Natural killer cell (primary cell): ENCODE results near the gene AKAP7. TPM values are rescaled to one million over a fixed set of nuclear protein-coding genes. Genes with fewer than 3 reads are reported as not detected.

Experiments
- ATAC-seq, 3 donors: fragments of 150-1000 bp in 2 of 3; fragments of 200-7000 bp in 1 of 3; cut with Tn5 transposase; 1 replicate in 1 of 3; 2 replicates in 2 of 3; pipeline ENCODE4 v1.10.0; 2021; ENCODE audit warnings: mild to moderate bottlenecking in 2 of 3, moderate library complexity in 2 of 3
- DNase-seq, 2 donors: peaks; one replicate each; pipeline versions ENCODE4 v3.0.0 to v3.0.0-alpha.2; 2013 to 2021; ENCODE audit warnings: mixed read lengths in 1 of 2
- H3K27ac ChIP-seq: one replicate; pipeline ENCODE4 v1.5.1; 2013; ENCODE audit warnings: mild to moderate bottlenecking, low read length
- H3K27me3 ChIP-seq: one replicate; pipeline ENCODE4 v1.6.1; 2013; ENCODE audit warnings: low read length; ENCODE audit not compliant: control insufficient read depth, insufficient read depth
- H3K36me3 ChIP-seq: one replicate; pipeline ENCODE4 v1.6.1; 2013; ENCODE audit warnings: low read length; ENCODE audit not compliant: control insufficient read depth, insufficient read depth
- H3K4me1 ChIP-seq: one replicate; pipeline ENCODE4 v1.6.1; 2013; ENCODE audit warnings: low read length; ENCODE audit not compliant: control insufficient read depth, insufficient read depth
- H3K4me3 ChIP-seq: one replicate; pipeline ENCODE4 v1.5.1; 2013; ENCODE audit warnings: low read length
- H3K9me3 ChIP-seq: one replicate; pipeline ENCODE4 v1.6.1; 2013; ENCODE audit warnings: low read length; ENCODE audit not compliant: control insufficient read depth, insufficient read depth
- H3K27ac Mint-ChIP-seq, 2 donors: one replicate each; pipeline ENCODE4 v1.8.0; 2022; ENCODE audit warnings: mild to moderate bottlenecking in 2 of 2, mixed read lengths in 2 of 2, moderate library complexity in 1 of 2
- H3K27me3 Mint-ChIP-seq, 2 donors: one replicate each; pipeline ENCODE4 v1.8.0; 2022; ENCODE audit warnings: low read depth in 2 of 2, mixed read lengths in 2 of 2
- H3K36me3 Mint-ChIP-seq: one replicate; pipeline ENCODE4 v1.8.0; 2022; ENCODE audit warnings: mixed read lengths
- H3K4me1 Mint-ChIP-seq, 2 donors: one replicate each; pipeline ENCODE4 v1.8.0; 2022; ENCODE audit warnings: mixed read lengths in 2 of 2
- H3K4me3 Mint-ChIP-seq: one replicate; pipeline ENCODE4 v1.8.0; 2022; ENCODE audit warnings: mild to moderate bottlenecking, moderate library complexity, mixed read lengths
- H3K9me3 Mint-ChIP-seq, 2 donors: one replicate each; pipeline ENCODE4 v1.8.0; 2022; ENCODE audit warnings: mixed read lengths in 2 of 2
- WGBS: methylation state at CpG from one replicate; pipeline ENCODE4 v1.1.7; 2013; ENCODE audit warnings: missing lambda C conversion rate; ENCODE audit not compliant: insufficient coverage; 5-methylcytosine and 5-hydroxymethylcytosine counted together
- intact Hi-C: fragments of 100-400 bp; cut with micrococcal nuclease; formaldehyde crosslinking; loops from one replicate; pipeline ENCODE4 v1.14.2; 2022
- total RNA-seq, 4 donors: library from RNA; stranded (reverse); fragments of 120-200 nt in 1 of 4; gene quantifications; one replicate each; pipeline versions ENCODE4 v1.2.3 to v1.2.4, GENCODE V29; 2013 to 2022
- TF ChIP-seq, protein P1 (sequence below): fragments of 200-600 bp; IDR thresholded peaks from one replicate; pipeline ENCODE4 v1.8.0; 2022; ENCODE audit warnings: antibody characterized with exemption

Gene AKAP7
- total RNA-seq, 3 donors from 2014 or later (not counting 1 experiment from before 2014, with no cell fraction given): 13.5 to 21.0 (median 14.7) TPM

DNA sequence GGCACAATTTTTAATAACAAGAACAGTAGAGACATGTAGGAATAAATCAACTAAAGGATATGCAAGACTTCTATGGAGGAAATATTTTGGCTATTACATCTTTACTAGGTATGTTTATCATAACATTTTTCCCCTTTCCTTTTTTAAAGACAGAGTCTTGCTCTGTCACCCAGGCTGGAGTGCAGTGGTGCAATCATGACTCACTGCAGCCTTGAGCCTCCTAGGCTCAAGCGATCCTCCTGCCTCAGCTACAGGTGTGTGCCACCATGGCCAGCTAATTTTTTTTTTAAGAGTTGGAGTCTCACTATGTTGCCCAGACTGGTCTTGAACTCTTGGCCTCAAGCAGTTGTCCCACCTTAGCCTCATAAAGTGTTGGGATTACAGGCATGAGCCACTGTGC is 37.0 kb downstream of the AKAP7 start:
- Histone ChIP-seq H3K27ac (no peak overlapping the region), H3K9me3 (no peaks in the 10 kb centered on the region), H3K4me3 (no peak overlapping the region), H3K36me3 (peaks cover 4% of the 10 kb centered on the region), H3K4me1 (no peaks in the 10 kb centered on the region), H3K27me3 (no peaks in the 10 kb centered on the region)
- ATAC-seq (no peak), DNase-seq (no peak)
- no peak overlapping the region for H3K4me3 Mint-ChIP-seq
- no peak overlapping the region for H3K27ac Mint-ChIP-seq
- H3K36me3 Mint-ChIP-seq: no peaks in the 10 kb centered on the region
- TF ChIP-seq, protein P1, sequence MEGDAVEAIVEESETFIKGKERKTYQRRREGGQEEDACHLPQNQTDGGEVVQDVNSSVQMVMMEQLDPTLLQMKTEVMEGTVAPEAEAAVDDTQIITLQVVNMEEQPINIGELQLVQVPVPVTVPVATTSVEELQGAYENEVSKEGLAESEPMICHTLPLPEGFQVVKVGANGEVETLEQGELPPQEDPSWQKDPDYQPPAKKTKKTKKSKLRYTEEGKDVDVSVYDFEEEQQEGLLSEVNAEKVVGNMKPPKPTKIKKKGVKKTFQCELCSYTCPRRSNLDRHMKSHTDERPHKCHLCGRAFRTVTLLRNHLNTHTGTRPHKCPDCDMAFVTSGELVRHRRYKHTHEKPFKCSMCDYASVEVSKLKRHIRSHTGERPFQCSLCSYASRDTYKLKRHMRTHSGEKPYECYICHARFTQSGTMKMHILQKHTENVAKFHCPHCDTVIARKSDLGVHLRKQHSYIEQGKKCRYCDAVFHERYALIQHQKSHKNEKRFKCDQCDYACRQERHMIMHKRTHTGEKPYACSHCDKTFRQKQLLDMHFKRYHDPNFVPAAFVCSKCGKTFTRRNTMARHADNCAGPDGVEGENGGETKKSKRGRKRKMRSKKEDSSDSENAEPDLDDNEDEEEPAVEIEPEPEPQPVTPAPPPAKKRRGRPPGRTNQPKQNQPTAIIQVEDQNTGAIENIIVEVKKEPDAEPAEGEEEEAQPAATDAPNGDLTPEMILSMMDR: no peak
- no peaks in the 10 kb centered on the region for H3K9me3 Mint-ChIP-seq
- intact Hi-C loops: no loop called here
- WGBS: 93% methylated on average over 1 of the region's 1 CpG
- H3K4me1 Mint-ChIP-seq: no peaks in the 10 kb centered on the region
- H3K27me3 Mint-ChIP-seq: no peaks in the 10 kb centered on the region

DNA sequence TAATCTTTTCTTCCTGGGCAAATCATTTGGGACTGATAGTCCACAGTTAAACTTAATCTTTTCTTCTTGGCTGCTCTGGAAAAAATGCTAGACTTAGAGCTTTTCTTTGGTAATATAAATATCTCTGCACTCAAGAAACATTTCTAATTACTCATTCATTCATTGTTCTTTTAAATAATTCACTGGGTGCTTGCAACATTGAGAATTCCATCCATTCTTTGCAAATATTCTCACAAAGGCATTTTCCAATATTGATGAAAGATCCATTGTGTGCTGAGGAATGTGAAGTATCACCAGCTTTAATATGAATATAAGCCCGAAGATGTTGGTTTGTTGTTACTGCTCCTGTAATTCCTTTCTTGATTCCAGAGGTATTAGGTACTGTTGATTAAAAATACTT is 38.4 kb downstream of the AKAP7 start:
- Mint-ChIP-seq H3K4me3 (no peak overlapping the region), H3K9me3 (no peaks in the 10 kb centered on the region), H3K27ac (no peak overlapping the region), H3K36me3 (no peaks in the 10 kb centered on the region), H3K4me1 (no peaks in the 10 kb centered on the region), H3K27me3 (no peaks in the 10 kb centered on the region)
- H3K4me1 ChIP-seq: no peaks in the 10 kb centered on the region
- no peak overlapping the region for H3K27ac ChIP-seq
- H3K27me3 ChIP-seq: no peaks in the 10 kb centered on the region
- TF ChIP-seq, protein P1: no peak
- H3K36me3 ChIP-seq: peaks cover 4% of the 10 kb centered on the region
- no peak for DNase-seq
- ATAC-seq: no peak
- intact Hi-C loops: no loop called here
- WGBS: 83% methylated on average over 1 of the region's 1 CpG
- no peak overlapping the region for H3K4me3 ChIP-seq
- H3K9me3 ChIP-seq: no peaks in the 10 kb centered on the region

DNA sequence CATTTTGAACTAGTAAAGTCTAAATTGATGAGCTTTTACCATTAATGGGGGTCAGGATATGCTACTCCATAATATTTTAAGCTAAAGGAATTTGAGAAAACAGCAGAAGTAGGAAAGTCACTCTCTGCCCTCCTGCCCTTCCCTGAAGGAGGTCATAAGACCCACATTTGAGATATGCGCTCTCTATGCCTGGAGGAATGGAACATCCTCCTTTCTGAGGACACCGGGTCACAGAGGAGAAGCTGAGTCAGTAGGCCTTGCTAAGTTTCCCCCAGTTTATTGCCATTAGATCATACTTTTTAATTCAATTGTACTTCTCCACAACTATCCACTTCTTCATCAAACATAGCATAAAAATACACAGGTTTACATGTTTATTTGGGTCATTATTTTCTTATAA is 40.3 kb downstream of the AKAP7 start:
- Histone ChIP-seq H3K4me1 (no peaks in the 10 kb centered on the region), H3K4me3 (no peak overlapping the region), H3K9me3 (no peaks in the 10 kb centered on the region), H3K27me3 (no peaks in the 10 kb centered on the region), H3K27ac (no peak overlapping the region), H3K36me3 (peaks cover 2% of the 10 kb centered on the region)
- TF ChIP-seq, protein P1: no peak
- intact Hi-C loops: no loop called here
- no peak overlapping the region for H3K4me3 Mint-ChIP-seq
- H3K27me3 Mint-ChIP-seq: no peaks in the 10 kb centered on the region
- H3K36me3 Mint-ChIP-seq: no peaks in the 10 kb centered on the region
- no peak overlapping the region for H3K27ac Mint-ChIP-seq
- ATAC-seq: no peak
- H3K9me3 Mint-ChIP-seq: no peaks in the 10 kb centered on the region
- no peaks in the 10 kb centered on the region for H3K4me1 Mint-ChIP-seq
- 95% methylated on average over 2 of the region's 2 CpGs for WGBS
- DNase-seq: no peak

DNA sequence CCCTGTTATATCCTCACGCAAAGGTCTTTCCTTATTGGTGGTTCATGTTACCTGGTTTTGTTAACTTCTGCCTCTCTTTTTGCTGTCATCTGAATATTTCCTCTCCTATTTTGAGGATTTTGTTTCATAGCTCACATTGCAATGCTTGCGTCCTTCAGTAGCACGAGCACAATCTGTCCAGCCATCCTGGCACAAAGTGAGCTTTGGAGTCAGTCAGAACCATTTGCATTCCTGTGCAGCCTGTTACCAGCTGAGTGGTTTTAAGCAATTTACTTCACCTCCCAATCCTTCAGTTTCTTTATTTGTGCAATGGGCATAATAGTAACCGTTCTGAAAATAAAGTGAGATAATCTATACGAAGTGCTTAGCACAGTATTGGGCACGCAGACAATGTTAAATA is 42.7 kb downstream of the AKAP7 start:
- no peak overlapping the region for H3K27ac ChIP-seq
- no peaks in the 10 kb centered on the region for H3K9me3 ChIP-seq
- H3K4me1 ChIP-seq: peaks cover 2% of the 10 kb centered on the region
- no peak for ATAC-seq
- no peak overlapping the region for H3K4me3 ChIP-seq
- DNase-seq: no peak
- Mint-ChIP-seq H3K27ac (no peak overlapping the region), H3K9me3 (no peaks in the 10 kb centered on the region), H3K4me3 (no peak overlapping the region), H3K4me1 (peaks cover 4 to 5% of the 10 kb centered on the region in 2 donors), H3K36me3 (no peaks in the 10 kb centered on the region), H3K27me3 (no peaks in the 10 kb centered on the region)
- H3K36me3 ChIP-seq: no peaks in the 10 kb centered on the region
- intact Hi-C loops: no loop called here
- H3K27me3 ChIP-seq: no peaks in the 10 kb centered on the region
- WGBS: 96% methylated on average over 3 of the region's 6 CpGs
- TF ChIP-seq, protein P1: no peak
